Glutamatergic neuron (in vitro differentiated cells): ENCODE results near the gene TMA7B. TPM values are rescaled to one million over a fixed set of nuclear protein-coding genes. Genes with fewer than 3 reads are reported as not detected.
A peak's percentile ranks its signal among the peaks of the same experiment; 100 is the strongest.
"Not testable (repeated sequence)": the region's sequence is repeated elsewhere in the genome, so short reads cannot be mapped to it uniquely, and the experiment has no call there.

Source experiments
- DNase-seq: peaks from one replicate; pipeline ENCODE4 v3.0.0; 2022
- H3K27ac Mint-ChIP-seq: one replicate; pipeline ENCODE4 v1.8.0; 2020; ENCODE audit warnings: mild to moderate bottlenecking, mixed read lengths, inconsistent platforms; ENCODE audit not compliant: unreplicated experiment
- H3K27me3 Mint-ChIP-seq: one replicate; pipeline ENCODE4 v1.8.0; 2020; ENCODE audit warnings: mild to moderate bottlenecking, moderate library complexity, mixed read lengths, inconsistent platforms; ENCODE audit not compliant: unreplicated experiment
- H3K36me3 Mint-ChIP-seq: one replicate; pipeline ENCODE4 v1.8.0; 2020; ENCODE audit warnings: mild to moderate bottlenecking, mixed read lengths, inconsistent platforms; ENCODE audit not compliant: unreplicated experiment
- H3K4me1 Mint-ChIP-seq: one replicate; pipeline ENCODE4 v1.8.0; 2020; ENCODE audit warnings: mild to moderate bottlenecking, low read depth, mixed read lengths, inconsistent platforms; ENCODE audit not compliant: unreplicated experiment
- H3K4me3 Mint-ChIP-seq: one replicate; pipeline ENCODE4 v1.8.0; 2020; ENCODE audit warnings: mild to moderate bottlenecking, mixed read lengths, inconsistent platforms; ENCODE audit not compliant: unreplicated experiment
- H3K9me3 Mint-ChIP-seq: one replicate; pipeline ENCODE4 v1.8.0; 2020; ENCODE audit warnings: mild to moderate bottlenecking, moderate library complexity, mixed read lengths, inconsistent platforms; ENCODE audit not compliant: unreplicated experiment
- CTCF ChIP-seq: fragments of 200-600 bp; sonication (generic); IDR thresholded peaks from one replicate; pipeline ENCODE4 v1.5.0; 2021; ENCODE audit not compliant: partially characterized antibody, unreplicated experiment
- total RNA-seq: library from RNA; stranded (reverse); fragmentation: NEBNext Ultra II Directional; extraction: Animal tissue kit (Norgen Biotek cat#: 25700); gene quantifications from one replicate; pipeline ENCODE4 v1.2.1, GENCODE V29; 2021; ENCODE audit not compliant: unreplicated experiment

TMA7B gene
- total RNA-seq, 1 donor from 2014 or later: not detected

- DNase-seq: no peak
- Mint-ChIP-seq H3K27me3 (peaks cover 10% of the 10 kb centered on the region), H3K27ac (no peak overlapping the region), H3K9me3 (peaks cover 5% of the 10 kb centered on the region), H3K4me3 (no peak overlapping the region), H3K4me1 (no peaks in the 10 kb centered on the region), H3K36me3 (no peaks in the 10 kb centered on the region)
- no peak for TF ChIP-seq CTCF
These were observed 31.1 kb downstream of the TMA7B start for GRCh38 chr22:39991159-39991860.

GRCh38 chr22:39992088-39992826, 32.1 kb downstream of the TMA7B start:
- H3K27me3 Mint-ChIP-seq: peaks cover 11% of the 10 kb centered on the region
- H3K27ac Mint-ChIP-seq: no peak overlapping the region
- TF ChIP-seq CTCF: no peak
- H3K4me1 Mint-ChIP-seq: peaks cover 7% of the 10 kb centered on the region
- H3K36me3 Mint-ChIP-seq: no peaks in the 10 kb centered on the region
- DNase-seq: no peak
- H3K9me3 Mint-ChIP-seq: peaks cover 4% of the 10 kb centered on the region
- no peak overlapping the region for H3K4me3 Mint-ChIP-seq

GRCh38 chr22:39992894-39993293, 32.7 kb downstream of the TMA7B start:
- Mint-ChIP-seq H3K4me1 (peaks cover 12% of the 10 kb centered on the region), H3K27me3 (peaks cover 14% of the 10 kb centered on the region)
- not testable (repeated sequence) for H3K4me3 Mint-ChIP-seq, H3K9me3 Mint-ChIP-seq, H3K36me3 Mint-ChIP-seq, H3K27ac Mint-ChIP-seq, DNase-seq

GRCh38 chr22:39994041-39994565, 33.9 kb downstream of the TMA7B start:
- no peak for TF ChIP-seq CTCF
- Mint-ChIP-seq H3K36me3 (no peaks in the 10 kb centered on the region), H3K4me3 (no peak overlapping the region), H3K9me3 (peaks cover 2% of the 10 kb centered on the region), H3K27ac (no peak overlapping the region), H3K4me1 (peaks cover 24% of the 10 kb centered on the region), H3K27me3 (peaks cover 12% of the 10 kb centered on the region)
- no peak for DNase-seq

- TF ChIP-seq CTCF: no peak
- peak; percentile 54 for DNase-seq
- Mint-ChIP-seq H3K36me3 (no peaks in the 10 kb centered on the region), H3K4me1 (peaks cover 30% of the 10 kb centered on the region), H3K4me3 (no peak within 1 kb of the TSS), H3K27me3 (peaks cover 9% of the 10 kb centered on the region), H3K27ac (no peak within 1 kb of the TSS), H3K9me3 (peaks cover 2% of the 10 kb centered on the region)
These were observed 34.6 kb downstream of the TMA7B start, which contains the start of gene FAM83F for GRCh38 chr22:39994566-39995392. TSS of gene FAM83F (plus strand) at chr22:39994954. CDS start at chr22:39995043, 89 bp downstream.
